NCI-H1417 (cell line): Measurements from ENCODE around the gene IFFO2.
A peak's percentile ranks its signal among the peaks of the same experiment; 100 is the strongest.
"Not testable (repeated sequence)": the region's sequence is repeated elsewhere in the genome, so short reads cannot be mapped to it uniquely, and the experiment has no call there.

ENCODE experiments used
- DNase-seq, 3 experiments: peaks; one replicate each; lab custom pipeline; 2025; lab: John Stamatoyannopoulos, UW

IFFO2 gene

DNA sequence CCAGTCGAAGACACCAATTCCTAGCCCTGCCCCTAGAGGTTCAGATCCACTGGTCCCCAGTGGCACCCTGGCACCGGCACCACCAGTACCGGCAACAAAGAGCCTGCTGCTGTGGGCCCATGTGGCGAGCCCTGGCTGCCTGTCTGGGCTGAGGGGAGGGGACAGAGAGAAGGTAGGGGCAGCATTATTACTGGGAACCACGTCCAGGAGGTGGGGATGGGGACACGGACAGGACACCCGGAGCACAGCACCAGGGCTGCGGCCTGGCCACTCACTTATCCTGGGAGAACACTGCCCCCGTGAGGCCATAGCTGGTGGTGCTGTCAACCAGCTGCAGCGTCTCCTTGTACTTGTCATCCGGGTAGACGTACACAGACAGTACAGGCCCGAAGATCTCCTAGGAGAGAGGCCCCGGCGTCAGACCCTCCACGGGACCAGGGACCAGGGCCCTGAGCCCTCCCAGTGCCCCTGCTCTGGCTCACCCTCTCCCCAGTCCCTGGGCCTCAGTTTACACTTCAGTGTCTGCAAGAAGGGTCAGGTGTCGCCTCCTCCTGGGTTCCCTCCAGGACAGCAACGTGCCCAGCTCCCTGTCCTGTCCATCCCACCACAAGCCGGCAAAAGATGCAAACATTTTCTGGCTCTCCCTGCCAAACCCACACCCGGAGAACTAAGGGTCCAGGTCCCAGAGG, 81.2 kb downstream of the IFFO2 start:
- DNase-seq: peak; percentile 19 to 68 (median 54)

DNA sequence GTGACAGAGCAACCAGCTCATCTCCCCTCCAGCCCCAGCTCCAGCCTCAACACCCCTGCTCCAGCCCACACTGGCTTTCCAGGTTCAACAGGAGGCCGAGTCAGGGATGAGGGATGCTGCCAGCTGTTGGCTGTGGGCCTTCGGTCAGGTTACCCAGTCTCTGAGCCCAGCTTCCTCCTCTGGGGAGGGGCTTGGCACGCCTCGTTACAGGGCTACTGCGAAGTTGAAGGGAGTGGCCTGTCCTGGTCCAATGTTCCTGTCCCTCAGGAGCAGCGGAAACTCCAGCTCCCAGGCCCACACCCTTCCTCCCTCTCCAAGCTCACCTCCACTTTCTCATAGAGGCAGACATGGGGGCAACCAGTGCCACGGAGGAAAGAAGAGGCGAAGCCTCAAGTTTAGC, 81.9 kb downstream of the IFFO2 start:
- DNase-seq: no peak

DNA sequence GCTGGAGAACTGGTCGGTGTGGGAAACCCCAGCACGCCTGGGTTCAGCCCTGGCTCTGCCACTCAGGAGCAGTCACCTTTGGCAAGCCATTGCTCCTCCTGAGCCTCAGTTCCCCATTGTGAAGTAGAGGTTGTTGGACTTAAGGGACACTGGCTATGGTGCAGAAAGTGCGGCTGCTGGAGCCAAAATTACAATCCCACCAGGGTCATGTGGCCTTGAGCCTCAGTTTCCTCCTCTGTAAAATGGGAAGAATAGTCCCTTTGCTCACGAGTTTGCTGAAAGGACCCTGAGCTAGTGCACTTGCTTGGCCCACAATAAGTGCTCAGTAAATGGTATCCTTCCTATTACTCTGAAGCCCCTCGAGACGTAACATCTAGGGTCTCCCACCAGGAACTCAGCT, 82.4 kb downstream of the IFFO2 start:
- DNase-seq: no peak

DNA sequence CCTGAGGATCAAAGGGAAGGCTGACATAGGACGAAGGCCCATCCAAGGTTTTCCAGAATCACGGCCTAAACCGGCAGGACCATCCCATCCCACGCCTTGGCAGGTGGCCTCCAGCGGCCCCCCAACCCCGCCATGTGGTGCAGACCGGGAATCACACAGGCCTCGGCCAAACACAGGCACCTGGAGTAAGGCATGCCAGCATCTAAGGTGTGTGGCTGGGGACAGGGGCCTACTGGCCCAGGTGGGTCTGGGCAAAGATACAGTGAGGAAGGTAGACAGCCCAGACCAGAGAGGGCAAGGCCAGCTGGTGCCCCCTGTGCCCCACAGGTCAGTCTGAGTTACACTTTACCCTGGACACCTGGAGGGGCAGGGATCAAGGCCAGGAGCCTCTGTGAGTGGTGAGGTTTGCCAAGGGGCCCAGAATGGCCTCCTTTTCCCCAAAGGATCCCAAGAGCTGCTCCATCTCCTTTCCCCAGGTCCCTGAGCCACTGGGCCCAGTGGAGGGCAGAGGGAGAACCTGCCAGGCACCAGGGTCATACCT, 84.3 kb downstream of the IFFO2 start:
- DNase-seq: no peak

DNA sequence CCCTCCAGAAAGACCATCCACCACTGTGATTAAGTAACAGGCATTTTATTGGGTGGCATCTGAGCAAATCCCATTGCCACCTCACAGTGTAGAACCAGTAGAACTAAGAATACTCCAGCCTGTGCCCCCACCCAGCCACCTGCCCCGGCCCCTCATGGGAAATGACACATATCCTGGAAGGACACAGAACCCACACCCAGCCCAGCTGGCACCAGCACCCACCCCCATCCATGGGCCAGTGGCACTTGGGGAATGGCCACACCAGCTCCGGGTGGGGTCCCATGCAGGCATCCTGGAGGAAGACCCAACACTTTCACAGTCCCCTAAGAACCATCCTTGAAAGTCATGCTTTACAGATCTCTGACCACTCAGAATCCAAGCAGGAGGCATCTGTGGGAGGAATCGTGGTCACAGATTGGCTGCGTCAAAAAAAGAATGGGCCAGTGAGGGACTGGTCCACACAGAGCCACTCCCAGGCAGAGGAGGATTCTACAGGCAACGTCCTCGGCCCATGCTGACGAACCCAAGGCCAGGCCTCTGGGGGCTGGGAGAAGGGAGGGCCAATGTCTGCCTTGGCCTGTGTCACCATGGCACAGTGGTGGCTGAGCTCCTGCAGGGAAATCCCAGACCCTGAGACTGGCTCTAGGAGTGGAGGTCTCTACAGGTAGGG, 84.9 kb downstream of the IFFO2 start:
- DNase-seq: no peak

DNA sequence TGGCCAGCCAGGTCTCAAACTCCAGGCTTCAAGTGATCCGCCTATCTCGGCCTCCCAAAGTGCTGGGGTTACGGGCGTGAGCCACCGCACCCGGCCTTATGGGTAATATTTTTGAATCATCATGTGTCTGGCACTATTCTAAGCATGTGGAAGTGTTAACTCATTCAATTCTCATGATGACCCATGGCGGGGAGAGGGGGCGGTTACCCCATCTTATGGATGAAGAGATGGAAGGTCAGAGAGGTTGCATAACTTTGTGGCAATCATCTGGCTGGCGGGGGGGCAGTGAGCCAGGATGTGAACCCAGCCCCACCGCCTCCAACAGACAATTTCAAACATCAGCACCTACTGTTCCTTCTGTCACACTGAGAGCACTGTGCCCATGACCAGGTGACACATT, 85.5 kb downstream of the IFFO2 start:
- DNase-seq: no peak

DNA sequence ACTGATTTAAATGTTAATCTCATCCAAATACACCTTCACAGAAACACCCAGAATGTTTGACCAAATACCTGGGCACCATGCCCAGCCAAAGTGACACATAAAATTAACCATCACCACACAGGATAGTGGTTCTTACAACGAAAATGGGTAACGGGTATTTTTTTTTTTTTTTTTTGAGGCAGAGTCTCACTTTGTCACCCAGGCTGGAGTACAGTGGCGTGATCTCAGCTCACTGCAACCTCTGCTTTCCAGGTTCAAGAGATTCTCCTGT, 85.9 kb downstream of the IFFO2 start:
- DNase-seq: not testable (repeated sequence)

DNA sequence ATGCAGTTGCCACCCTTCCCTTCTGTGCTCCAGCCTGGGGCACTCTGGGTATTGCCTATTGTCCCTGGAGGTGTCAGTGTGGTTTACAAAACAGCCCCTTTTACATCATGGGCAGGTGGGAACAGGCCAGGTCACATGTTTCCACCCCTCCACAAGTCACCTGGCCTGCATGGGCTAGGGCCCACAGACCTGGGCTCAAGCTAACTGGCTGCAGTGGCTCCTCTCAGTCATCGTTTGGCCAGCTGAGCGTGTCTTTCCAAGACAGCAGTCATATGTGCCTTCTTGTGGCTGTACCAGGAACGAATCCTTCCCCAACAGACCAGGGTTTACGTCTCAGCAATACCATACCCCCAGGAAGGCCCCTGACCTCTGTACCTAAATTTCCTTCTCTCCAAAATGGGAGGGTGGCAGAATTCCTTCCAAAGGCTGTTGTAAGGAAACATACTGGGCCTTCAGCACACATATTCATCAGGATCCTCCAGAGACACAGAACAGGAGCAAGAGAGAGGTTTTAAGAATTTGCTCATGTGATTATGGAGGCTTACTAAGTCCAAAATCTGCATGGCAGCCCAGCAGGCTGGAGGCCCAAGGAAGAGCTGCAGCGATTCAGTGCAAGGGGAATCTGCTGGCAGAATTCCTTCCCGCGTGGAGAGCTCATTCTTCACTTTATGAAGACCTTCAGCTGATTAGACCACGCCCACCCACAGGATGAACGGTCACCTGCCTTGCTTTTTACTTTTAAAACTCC, 86.5 kb downstream of the IFFO2 start:
- DNase-seq: no peak

DNA sequence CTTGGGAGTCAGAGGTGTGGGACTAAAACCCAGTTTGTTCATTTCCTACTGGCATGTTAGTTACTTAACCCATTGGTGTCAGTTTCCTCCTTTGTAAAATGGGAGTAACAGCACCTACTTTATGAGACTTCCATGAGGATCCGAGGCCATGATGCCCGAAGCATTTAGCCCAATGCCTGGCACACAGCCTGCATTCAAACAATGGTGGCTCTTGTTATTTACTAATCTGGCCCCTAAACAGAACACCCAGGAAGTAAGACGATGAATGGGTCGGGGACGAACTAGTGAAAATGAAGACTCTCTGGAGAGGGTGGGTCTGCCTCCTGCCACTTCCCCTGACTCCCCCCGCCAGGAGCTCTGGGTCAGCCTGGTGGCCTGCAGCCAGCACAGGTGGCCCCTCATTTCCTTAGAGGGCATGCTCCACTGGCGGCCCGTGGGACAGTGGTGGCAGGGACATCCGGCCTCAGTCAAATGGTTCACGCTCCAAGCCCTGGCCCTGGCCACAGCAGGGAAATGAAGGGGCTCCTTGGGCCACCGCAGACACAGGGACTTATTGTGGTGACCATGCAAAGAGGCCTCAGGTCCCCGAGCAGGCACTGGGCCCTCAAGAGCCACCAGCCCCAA, 87.6 kb downstream of the IFFO2 start:
- no peak for DNase-seq

DNA sequence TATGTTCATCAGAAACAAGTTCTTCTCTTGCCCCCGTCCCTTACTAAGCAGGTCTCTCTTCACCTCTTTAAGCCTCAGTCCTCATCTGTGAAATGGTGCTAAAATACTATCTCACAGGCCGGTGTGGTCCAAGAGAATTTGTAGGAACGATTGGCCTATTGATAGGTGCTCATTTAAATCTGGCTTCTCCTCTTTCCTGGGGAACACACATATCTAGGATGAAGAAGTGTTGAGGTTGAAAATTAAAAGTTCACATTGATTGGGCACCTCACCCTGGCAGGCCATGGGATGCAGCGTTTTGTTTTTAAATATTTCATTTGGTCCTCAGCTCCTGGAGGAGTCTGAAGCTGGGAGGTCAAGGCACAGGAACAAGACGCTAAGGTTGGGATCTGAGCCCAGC, 88.1 kb downstream of the IFFO2 start:
- no peak for DNase-seq

DNA sequence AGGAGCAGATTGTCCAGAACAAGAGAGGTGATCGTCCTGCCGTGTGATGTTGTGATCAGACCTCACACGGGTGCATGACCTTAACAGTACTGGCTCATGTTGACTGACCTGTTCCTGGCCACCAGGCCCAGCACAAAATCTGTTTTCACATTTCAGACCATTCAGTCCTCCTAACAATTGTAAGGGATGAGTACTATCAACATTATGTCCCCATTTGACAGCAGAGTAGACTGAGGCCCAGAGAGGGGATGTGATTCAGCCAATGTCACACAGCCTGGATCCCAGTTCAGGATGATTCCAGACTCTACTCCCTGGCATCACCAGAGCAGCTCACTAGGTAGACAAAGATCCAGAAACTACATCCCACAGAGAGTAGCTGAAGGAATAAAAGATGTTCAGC, 89.6 kb downstream of the IFFO2 start:
- no peak for DNase-seq

DNA sequence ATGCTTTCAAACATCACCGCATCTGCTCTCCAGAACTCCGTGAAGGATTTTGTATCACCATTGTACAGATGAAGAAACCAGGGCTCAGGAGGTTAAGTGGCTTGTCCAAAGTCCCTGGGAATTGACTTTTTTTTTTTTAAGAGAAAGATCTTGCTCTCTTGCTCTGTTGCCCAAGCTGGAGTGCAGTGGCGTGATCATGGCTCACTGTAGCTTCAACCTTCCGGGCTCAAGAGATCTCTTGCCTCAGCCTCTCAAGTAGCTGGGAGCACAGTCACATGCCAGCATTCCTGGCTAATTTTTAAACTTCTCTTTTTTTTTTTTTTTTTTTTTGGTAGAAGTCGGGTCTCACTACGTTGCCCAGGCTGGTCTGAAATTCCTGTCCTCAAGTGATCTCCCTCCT, 90.2 kb downstream of the IFFO2 start:
- no peak for DNase-seq

DNA sequence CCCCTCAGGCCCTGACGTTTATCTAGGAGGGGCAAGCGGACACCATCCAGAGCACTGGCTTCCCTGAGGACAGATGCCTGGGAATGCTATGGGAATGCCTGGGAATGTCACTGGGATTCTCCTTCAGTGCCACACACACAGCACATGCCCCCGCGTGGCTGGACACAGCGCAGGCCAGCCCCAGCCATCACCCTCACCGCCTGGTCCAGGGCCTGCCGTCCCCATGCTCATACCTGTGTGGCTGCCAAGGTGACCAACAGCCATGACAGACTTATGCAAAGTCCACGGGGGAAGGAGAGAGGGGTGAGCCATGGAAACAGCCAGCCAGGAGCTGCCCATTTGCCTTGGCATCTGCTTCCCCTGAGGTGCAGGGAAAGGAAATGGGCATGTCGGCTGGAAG, 91.3 kb downstream of the IFFO2 start:
- DNase-seq: no peak

DNA sequence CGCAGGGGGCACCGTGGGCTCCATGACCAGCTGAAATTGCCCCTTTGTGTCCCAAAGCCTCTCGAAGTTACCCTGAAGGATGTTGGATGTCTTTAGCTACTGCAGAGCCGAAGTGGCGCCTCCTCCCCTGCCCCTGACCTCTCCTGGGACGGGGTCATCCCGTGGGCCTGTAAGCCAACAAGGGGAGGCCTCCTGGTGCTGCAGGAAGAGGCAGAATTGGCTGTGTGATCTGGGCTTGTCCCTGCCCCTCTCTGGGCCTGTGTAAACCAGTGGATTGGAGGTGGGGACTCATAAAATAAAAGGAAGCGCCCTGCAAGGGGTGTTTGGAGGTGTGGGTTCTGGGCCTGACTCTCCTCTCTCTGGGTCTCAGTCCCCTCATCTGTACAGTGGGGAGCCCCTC, 94.9 kb downstream of the IFFO2 start:
- DNase-seq: no peak

DNA sequence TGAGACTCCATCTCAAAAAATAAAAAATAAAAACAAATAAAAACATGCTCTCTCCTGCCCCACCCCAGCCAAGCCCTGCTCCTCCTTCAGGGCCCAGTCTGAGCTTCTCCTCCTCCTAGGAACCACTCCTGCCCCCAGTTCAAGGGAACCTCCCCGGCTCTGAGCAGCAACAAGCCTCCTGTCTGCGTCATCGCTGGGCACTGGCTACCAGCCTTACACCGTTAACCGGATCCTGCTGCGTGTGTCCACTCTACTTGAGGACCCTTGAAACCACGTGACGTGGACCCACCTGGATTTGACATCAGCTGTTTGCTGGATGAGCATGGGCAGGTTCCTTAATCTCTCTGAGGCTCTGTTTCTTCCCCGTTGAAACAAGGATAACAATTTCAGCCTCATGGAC, 95.4 kb downstream of the IFFO2 start:
- DNase-seq: peak; percentile 6 to 61 (median 58)

DNA sequence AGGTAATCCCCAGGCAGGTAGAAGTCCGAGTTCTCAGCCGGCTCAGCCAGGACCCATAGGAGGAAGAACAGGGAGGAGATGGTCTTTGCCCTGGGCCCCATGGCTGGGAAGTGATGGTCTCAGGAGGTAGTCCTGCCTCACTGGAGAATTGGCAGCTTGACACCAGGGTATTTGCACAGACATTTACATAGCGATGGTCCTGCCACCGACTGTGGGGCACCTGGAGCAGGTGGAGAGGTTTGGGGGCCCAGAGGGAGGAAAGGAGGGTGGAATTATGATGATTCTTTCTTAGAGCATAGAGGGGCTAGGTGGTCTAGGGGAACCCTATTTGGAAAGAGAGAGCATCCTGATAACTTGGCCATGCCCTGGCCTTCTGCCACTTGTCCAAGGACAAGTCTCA, 96.9 kb downstream of the IFFO2 start, which contains the start of gene TAS1R2:
TAS1R2 (minus strand) TSS at position 101 of the 400 bp plus-strand sequence; CDS start at position 101, 0 bp downstream.
- no peak for DNase-seq

DNA sequence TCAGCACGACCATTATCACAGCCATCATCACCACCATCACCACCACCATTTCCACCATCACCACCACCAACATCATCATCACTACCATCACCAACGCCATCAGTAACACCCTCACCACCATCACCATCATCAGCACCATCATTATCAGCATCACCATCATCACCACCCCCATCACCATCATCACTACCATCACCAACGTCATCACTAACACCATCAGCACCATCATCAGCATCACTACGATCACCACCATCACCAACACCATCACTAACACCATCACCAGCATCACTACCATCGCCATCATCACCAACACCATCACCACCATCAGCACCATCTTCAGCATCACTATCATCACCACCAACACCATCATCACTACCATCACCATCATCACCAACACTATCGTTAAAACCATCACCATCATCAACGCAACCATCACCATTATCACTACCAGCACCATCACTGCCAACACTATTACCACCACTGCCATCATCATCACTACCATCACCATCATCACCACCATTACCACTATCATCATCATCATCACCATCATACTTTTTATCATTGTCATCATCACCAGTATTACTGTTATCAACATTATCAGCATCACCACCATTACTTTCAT, 98.3 kb downstream of the IFFO2 start:
- no peak for DNase-seq

DNA sequence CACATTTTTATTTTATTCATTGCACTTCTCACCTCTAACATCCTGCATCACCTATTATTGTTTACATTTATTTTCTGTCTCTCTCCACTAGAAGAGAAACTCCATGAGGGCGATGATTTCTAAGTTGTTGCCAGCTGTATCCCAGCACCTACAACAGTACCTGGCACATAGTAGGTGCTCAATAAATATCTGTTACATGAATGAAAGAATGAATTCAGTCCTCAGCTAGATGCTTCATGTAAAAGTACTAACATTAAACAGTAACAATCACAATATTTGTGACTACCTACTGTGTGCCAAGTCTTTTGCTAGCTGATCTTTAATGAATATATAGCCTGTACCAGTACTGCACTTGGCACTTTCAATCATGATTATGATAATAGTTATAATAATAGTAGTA, 100.0 kb downstream of the IFFO2 start:
- no peak for DNase-seq

DNA sequence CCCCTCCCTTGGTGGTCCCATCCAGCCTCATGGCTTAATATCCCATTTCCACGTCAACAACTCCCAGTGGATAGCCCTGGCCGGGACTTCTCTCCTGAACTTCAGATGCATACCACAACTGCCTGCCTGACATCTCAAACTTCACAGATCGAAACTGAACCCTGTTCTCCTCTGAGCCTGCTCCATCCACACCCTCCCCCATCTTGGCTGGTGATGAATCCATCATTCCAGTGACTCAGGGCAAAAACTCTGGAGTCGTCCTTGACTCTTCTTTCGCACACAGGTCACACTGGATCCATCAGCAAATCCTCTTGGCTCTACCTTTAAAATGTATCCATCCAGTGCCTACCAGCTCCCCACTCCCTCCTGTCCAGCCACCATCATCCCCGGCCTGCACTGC, 100.9 kb downstream of the IFFO2 start:
- DNase-seq: no peak

DNA sequence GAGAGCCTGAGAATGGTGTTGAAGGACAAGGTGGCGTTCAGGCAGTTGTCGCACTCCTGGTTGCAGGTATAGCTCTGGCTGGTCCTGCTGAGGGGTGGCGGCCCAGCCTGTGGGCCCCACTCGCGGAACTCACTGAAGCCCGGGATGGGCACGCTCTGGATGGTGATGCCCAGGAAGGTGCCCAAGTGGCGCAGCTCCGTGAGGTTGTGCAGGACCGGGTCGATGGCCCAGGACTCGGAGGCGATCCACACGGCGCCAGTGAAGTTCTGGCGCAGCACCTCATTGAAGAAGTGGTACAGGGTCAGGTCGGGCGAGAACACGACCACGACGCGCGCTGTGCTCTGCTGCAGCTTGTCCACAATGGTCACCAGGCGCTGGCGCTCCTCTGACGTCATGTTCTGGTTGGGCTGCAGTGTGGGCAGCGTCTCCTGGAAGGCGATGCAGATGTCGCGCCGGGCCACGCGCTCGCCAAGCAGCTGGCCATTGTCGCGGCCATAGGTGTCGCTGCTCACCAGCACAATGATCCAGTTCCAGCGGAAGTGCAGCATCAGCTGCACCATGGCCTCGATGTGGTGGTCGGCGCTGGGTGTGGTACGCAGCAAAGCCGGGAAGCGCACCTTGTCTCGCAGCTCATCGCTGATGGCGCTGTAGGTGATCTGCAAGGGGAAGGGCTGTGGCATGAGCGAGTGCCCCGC, 102.0 kb downstream of the IFFO2 start:
- no peak for DNase-seq
